Activated CD4-positive, CD25-positive, alpha-beta regulatory T cell treated with anti-CD3 and anti-CD28 coated beads, Interleukin-2, amount 50 U/mL, for 16 hours (primary cell): Measurements from ENCODE around the gene ACAT2.
"Not testable (repeated sequence)": the region's sequence is repeated elsewhere in the genome, so short reads cannot be mapped to it uniquely, and the experiment has no call there.

Experiments used
- DNase-seq: peaks from one replicate; pipeline ENCODE4 v3.0.0-alpha.2; 2020; ENCODE audit warnings: low read depth, low spot score

ACAT2 gene

GRCh38 chr6:159730332-159730676 lies 31.5 kb upstream of the ACAT2 start:
- no peak for DNase-seq

GRCh38 chr6:159732550-159732949 lies 29.3 kb upstream of the ACAT2 start:
- DNase-seq, result not testable (repeated sequence)

- not testable (repeated sequence) for DNase-seq
Observed at GRCh38 chr6:159733395-159733794, 28.4 kb upstream of the ACAT2 start.

- DNase-seq, result no peak
Observed at GRCh38 chr6:159736908-159737307, 24.9 kb upstream of the ACAT2 start.

- no peak for DNase-seq
Observed at GRCh38 chr6:159739341-159739740, 22.5 kb upstream of the ACAT2 start.

GRCh38 chr6:159742165-159742564 lies 19.7 kb upstream of the ACAT2 start:
- DNase-seq, result no peak

GRCh38 chr6:159745081-159745480 lies 16.8 kb upstream of the ACAT2 start:
- DNase-seq, result no peak

- no peak for DNase-seq
Observed at GRCh38 chr6:159746759-159747158, 15.1 kb upstream of the ACAT2 start.

- not testable (repeated sequence) for DNase-seq
Observed at GRCh38 chr6:159748127-159748526, 13.7 kb upstream of the ACAT2 start.

- DNase-seq, result no peak
Observed at GRCh38 chr6:159751448-159751847, 10.4 kb upstream of the ACAT2 start.

GRCh38 chr6:159753081-159753872 lies 8.6 kb upstream of the ACAT2 start:
- DNase-seq, result no peak

- DNase-seq, result no peak
Observed at GRCh38 chr6:159754401-159754800, 7.4 kb upstream of the ACAT2 start.

- no peak for DNase-seq
Observed at GRCh38 chr6:159754959-159755914, 6.6 kb upstream of the ACAT2 start.

GRCh38 chr6:159756508-159756907 lies 5.3 kb upstream of the ACAT2 start:
- no peak for DNase-seq

- DNase-seq, result no peak
Observed at GRCh38 chr6:159758031-159759001, 3.5 kb upstream of the ACAT2 start.

- DNase-seq, result no peak
Observed at GRCh38 chr6:159759645-159760044, 2.2 kb upstream of the ACAT2 start.

- no peak for DNase-seq
Observed at GRCh38 chr6:159760602-159761057, 1.2 kb upstream of the ACAT2 start.

GRCh38 chr6:159761129-159761872 lies 544 bp upstream of the ACAT2 start:
- DNase-seq, result no peak

- peak; percentile 2 for DNase-seq
Observed at GRCh38 chr6:159762681-159763293, 942 bp downstream of the ACAT2 start.

- no peak for DNase-seq
Observed at GRCh38 chr6:159766906-159767305, 5.1 kb downstream of the ACAT2 start.
